ENCODE results near the gene RPS15.

The RPS15 gene

GRCh38 chr19:1489463-1490310, 51.5 kb downstream of the RPS15 start:
- DNase-seq, result no peak

Measured in activated T-cell treated with anti-CD3 and anti-CD28 coated beads, Interleukin-2, amount 50 U/mL, for 1 hour (primary cell).